Measurements from ENCODE around the gene RBM3.
"Not testable (repeated sequence)": the region's sequence is repeated elsewhere in the genome, so short reads cannot be mapped to it uniquely, and the experiment has no call there.

The RBM3 gene

GRCh38 chrX:48574270-48575266, at the start of gene RBM3:
Gene RBM3 (plus strand): TSS chrX:48574484. CDS start chrX:48575181, 697 bp downstream.
- Histone ChIP-seq H3K4me1 (ENCODE audit: insufficient read depth, low read length) (peaks cover 14% of the 10 kb centered on the region), H3K9ac (ENCODE audit: low read length) (peak within 1 kb of the TSS; percentile 54), H3K27me3 (ENCODE audit: control insufficient read depth in 1 of 2, insufficient read depth in 2 of 2, low read length in 2 of 2) (no peaks in the 10 kb centered on the region), H3K9me3 (ENCODE audit: low read length) (no peaks in the 10 kb centered on the region), H3K27ac (ENCODE audit: low read depth, low read length) (peak within 1 kb of the TSS; percentile 89), H3K4me3 (ENCODE audit: low read depth in 1 of 2, low read length in 2 of 2) (peak within 1 kb of the TSS; percentile 65 to 72), H3K36me3 (ENCODE audit: insufficient read depth, low read length) (peaks cover 29% of the 10 kb centered on the region)

GRCh38 chrX:48525853-48526252, 48.4 kb upstream of the RBM3 start:
- not testable (repeated sequence) for H3K4me3 ChIP-seq (ENCODE audit: low read depth in 1 of 2, low read length in 2 of 2); H3K27me3 ChIP-seq (ENCODE audit: control insufficient read depth in 1 of 2, insufficient read depth in 2 of 2, low read length in 2 of 2); H3K9me3 ChIP-seq (ENCODE audit: low read length); H3K27ac ChIP-seq (ENCODE audit: low read depth, low read length); H3K9ac ChIP-seq (ENCODE audit: low read length); H3K4me1 ChIP-seq (ENCODE audit: insufficient read depth, low read length)
- H3K36me3 ChIP-seq (ENCODE audit: insufficient read depth, low read length): peaks cover 11% of the 10 kb centered on the region

GRCh38 chrX:48530736-48531135, 43.5 kb upstream of the RBM3 start:
- H3K27me3 ChIP-seq (ENCODE audit: control insufficient read depth in 1 of 2, insufficient read depth in 2 of 2, low read length in 2 of 2): no peaks in the 10 kb centered on the region
- no peaks in the 10 kb centered on the region for H3K4me1 ChIP-seq (ENCODE audit: insufficient read depth, low read length)
- no peak overlapping the region for H3K27ac ChIP-seq (ENCODE audit: low read depth, low read length)
- peaks cover 11% of the 10 kb centered on the region for H3K36me3 ChIP-seq (ENCODE audit: insufficient read depth, low read length)
- H3K4me3 ChIP-seq (ENCODE audit: low read depth in 1 of 2, low read length in 2 of 2): no peak overlapping the region
- no peaks in the 10 kb centered on the region for H3K9me3 ChIP-seq (ENCODE audit: low read length)
- no peak overlapping the region for H3K9ac ChIP-seq (ENCODE audit: low read length)

GRCh38 chrX:48531358-48531959, 42.8 kb upstream of the RBM3 start:
- H3K27ac ChIP-seq (ENCODE audit: low read depth, low read length): no peak overlapping the region

GRCh38 chrX:48532161-48532560, 42.1 kb upstream of the RBM3 start:
- no peaks in the 10 kb centered on the region for H3K27me3 ChIP-seq (ENCODE audit: control insufficient read depth in 1 of 2, insufficient read depth in 2 of 2, low read length in 2 of 2)
- no peak overlapping the region for H3K4me3 ChIP-seq (ENCODE audit: low read depth in 1 of 2, low read length in 2 of 2)
- H3K27ac ChIP-seq (ENCODE audit: low read depth, low read length): no peak overlapping the region
- no peak overlapping the region for H3K9ac ChIP-seq (ENCODE audit: low read length)
- H3K4me1 ChIP-seq (ENCODE audit: insufficient read depth, low read length): no peaks in the 10 kb centered on the region
- H3K9me3 ChIP-seq (ENCODE audit: low read length): no peaks in the 10 kb centered on the region
- peaks cover 1% of the 10 kb centered on the region for H3K36me3 ChIP-seq (ENCODE audit: insufficient read depth, low read length)

More at GRCh38 chrX:48531358-48531959, 42.8 kb upstream of the RBM3 start:
- no peak overlapping the region for H3K4me3 ChIP-seq (ENCODE audit: low read depth in 1 of 2, low read length in 2 of 2)
- peaks cover 8% of the 10 kb centered on the region for H3K36me3 ChIP-seq (ENCODE audit: insufficient read depth, low read length)
- H3K9ac ChIP-seq (ENCODE audit: low read length): no peak overlapping the region
- no peaks in the 10 kb centered on the region for H3K27me3 ChIP-seq (ENCODE audit: control insufficient read depth in 1 of 2, insufficient read depth in 2 of 2, low read length in 2 of 2)
- H3K4me1 ChIP-seq (ENCODE audit: insufficient read depth, low read length): no peaks in the 10 kb centered on the region
- no peaks in the 10 kb centered on the region for H3K9me3 ChIP-seq (ENCODE audit: low read length)

- Histone ChIP-seq H3K36me3 (ENCODE audit: insufficient read depth, low read length) (no peaks in the 10 kb centered on the region), H3K4me1 (ENCODE audit: insufficient read depth, low read length) (no peaks in the 10 kb centered on the region), H3K27me3 (ENCODE audit: control insufficient read depth in 1 of 2, insufficient read depth in 2 of 2, low read length in 2 of 2) (no peaks in the 10 kb centered on the region), H3K27ac (ENCODE audit: low read depth, low read length) (no peak overlapping the region), H3K9ac (ENCODE audit: low read length) (no peak overlapping the region), H3K4me3 (ENCODE audit: low read depth in 1 of 2, low read length in 2 of 2) (no peak overlapping the region), H3K9me3 (ENCODE audit: low read length) (no peaks in the 10 kb centered on the region)
Measured at GRCh38 chrX:48533165-48533564, 41.1 kb upstream of the RBM3 start.

- no peaks in the 10 kb centered on the region for H3K27me3 ChIP-seq (ENCODE audit: control insufficient read depth in 1 of 2, insufficient read depth in 2 of 2, low read length in 2 of 2)
- no peak overlapping the region for H3K9ac ChIP-seq (ENCODE audit: low read length)
- H3K9me3 ChIP-seq (ENCODE audit: low read length): no peaks in the 10 kb centered on the region
- H3K4me3 ChIP-seq (ENCODE audit: low read depth in 1 of 2, low read length in 2 of 2): no peak overlapping the region
- H3K27ac ChIP-seq (ENCODE audit: low read depth, low read length): peak overlapping the region; percentile 77
- no peaks in the 10 kb centered on the region for H3K36me3 ChIP-seq (ENCODE audit: insufficient read depth, low read length)
- no peaks in the 10 kb centered on the region for H3K4me1 ChIP-seq (ENCODE audit: insufficient read depth, low read length)
Measured at GRCh38 chrX:48538641-48539344, 35.5 kb upstream of the RBM3 start.

GRCh38 chrX:48539345-48540027, 34.8 kb upstream of the RBM3 start, which contains the start of gene TBC1D25:
Gene TBC1D25 (plus strand): TSS chrX:48539714. CDS start chrX:48539798, 84 bp downstream.
- Histone ChIP-seq H3K36me3 (ENCODE audit: insufficient read depth, low read length) (no peaks in the 10 kb centered on the region), H3K27ac (ENCODE audit: low read depth, low read length) (peak within 1 kb of the TSS; percentile 77), H3K4me3 (ENCODE audit: low read depth in 1 of 2, low read length in 2 of 2) (peak within 1 kb of the TSS; percentile 43 to 58), H3K9me3 (ENCODE audit: low read length) (no peaks in the 10 kb centered on the region), H3K27me3 (ENCODE audit: control insufficient read depth in 1 of 2, insufficient read depth in 2 of 2, low read length in 2 of 2) (no peaks in the 10 kb centered on the region), H3K4me1 (ENCODE audit: insufficient read depth, low read length) (no peaks in the 10 kb centered on the region), H3K9ac (ENCODE audit: low read length) (no peak within 1 kb of the TSS)

GRCh38 chrX:48540028-48540375, 34.3 kb upstream of the RBM3 start:
- H3K9me3 ChIP-seq (ENCODE audit: low read length): no peaks in the 10 kb centered on the region

GRCh38 chrX:48540480-48540879, 33.8 kb upstream of the RBM3 start:
- peak overlapping the region; percentile 43 to 58 for H3K4me3 ChIP-seq (ENCODE audit: low read depth in 1 of 2, low read length in 2 of 2)
- no peaks in the 10 kb centered on the region for H3K9me3 ChIP-seq (ENCODE audit: low read length)
- no peaks in the 10 kb centered on the region for H3K36me3 ChIP-seq (ENCODE audit: insufficient read depth, low read length)
- no peaks in the 10 kb centered on the region for H3K4me1 ChIP-seq (ENCODE audit: insufficient read depth, low read length)
- H3K9ac ChIP-seq (ENCODE audit: low read length): no peak overlapping the region
- H3K27me3 ChIP-seq (ENCODE audit: control insufficient read depth in 1 of 2, insufficient read depth in 2 of 2, low read length in 2 of 2): no peaks in the 10 kb centered on the region
- no peak overlapping the region for H3K27ac ChIP-seq (ENCODE audit: low read depth, low read length)

More at GRCh38 chrX:48540028-48540375, 34.3 kb upstream of the RBM3 start:
- Histone ChIP-seq H3K9ac (ENCODE audit: low read length) (no peak overlapping the region), H3K4me3 (ENCODE audit: low read depth in 1 of 2, low read length in 2 of 2) (peak overlapping the region; percentile 43 to 58), H3K4me1 (ENCODE audit: insufficient read depth, low read length) (no peaks in the 10 kb centered on the region), H3K27ac (ENCODE audit: low read depth, low read length) (peak overlapping the region; percentile 77), H3K36me3 (ENCODE audit: insufficient read depth, low read length) (no peaks in the 10 kb centered on the region), H3K27me3 (ENCODE audit: control insufficient read depth in 1 of 2, insufficient read depth in 2 of 2, low read length in 2 of 2) (no peaks in the 10 kb centered on the region)
